ENCODE data around the gene SPNS2. TPM values are rescaled to one million over a fixed set of nuclear protein-coding genes. Genes with fewer than 3 reads are reported as not detected.

The SPNS2 gene
- total RNA-seq, 1 donor from 2014 or later, result not detected

DNA sequence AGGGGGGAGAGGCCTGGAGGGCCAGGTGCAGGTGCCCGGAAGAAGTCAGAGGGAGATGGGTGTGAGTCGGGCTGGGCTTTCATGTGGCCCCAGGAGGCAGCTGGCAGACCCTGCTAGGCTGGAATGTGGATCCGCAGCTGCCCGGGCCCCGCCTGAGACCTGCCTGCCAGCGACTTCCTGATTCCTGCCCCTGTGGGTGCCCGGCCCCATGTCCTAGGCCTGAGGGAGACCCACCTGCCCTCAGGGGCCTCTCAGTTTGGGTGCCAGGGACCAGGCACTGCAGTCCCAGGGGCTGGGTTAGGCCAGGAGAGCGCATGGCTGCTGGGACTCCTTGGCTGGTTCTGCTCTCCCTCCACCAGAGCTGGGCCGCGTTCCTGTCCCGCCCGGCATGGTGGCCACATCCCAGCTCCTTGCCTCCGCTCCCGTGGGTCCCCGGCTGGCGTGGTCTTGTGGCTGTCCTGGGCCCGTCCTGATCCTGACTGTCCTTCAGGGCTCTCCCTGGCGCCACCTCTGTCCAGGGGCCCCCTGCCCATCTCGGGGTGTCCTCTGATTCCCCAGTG lies 22.1 kb upstream of the SPNS2 start:
- no peak for TF ChIP-seq CTCF (IDR thresholded peaks at IDR 0.05)
- peaks cover 17% of the 10 kb centered on the region for H3K4me1 Mint-ChIP-seq (ENCODE audit: unreplicated experiment)
- H3K36me3 Mint-ChIP-seq (ENCODE audit: unreplicated experiment), result no peaks in the 10 kb centered on the region
- no peak for DNase-seq (ENCODE audit: extremely low spot score, unreplicated experiment)
- H3K9me3 Mint-ChIP-seq (ENCODE audit: unreplicated experiment), result no peaks in the 10 kb centered on the region
- H3K27me3 Mint-ChIP-seq (ENCODE audit: unreplicated experiment), result peaks cover 14% of the 10 kb centered on the region
- H3K27ac Mint-ChIP-seq (ENCODE audit: unreplicated experiment), result no peak overlapping the region
- H3K4me3 Mint-ChIP-seq (ENCODE audit: unreplicated experiment), result no peak overlapping the region

GRCh38 chr17:4477255-4477791 lies 21.4 kb upstream of the SPNS2 start:
- Mint-ChIP-seq H3K36me3 (ENCODE audit: unreplicated experiment) (no peaks in the 10 kb centered on the region), H3K27ac (ENCODE audit: unreplicated experiment) (no peak overlapping the region), H3K4me1 (ENCODE audit: unreplicated experiment) (peaks cover 17% of the 10 kb centered on the region), H3K9me3 (ENCODE audit: unreplicated experiment) (no peaks in the 10 kb centered on the region), H3K27me3 (ENCODE audit: unreplicated experiment) (peaks cover 7% of the 10 kb centered on the region), H3K4me3 (ENCODE audit: unreplicated experiment) (no peak overlapping the region)
- DNase-seq (ENCODE audit: extremely low spot score, unreplicated experiment), result no peak
- no peak for TF ChIP-seq CTCF (IDR thresholded peaks at IDR 0.05)

DNA sequence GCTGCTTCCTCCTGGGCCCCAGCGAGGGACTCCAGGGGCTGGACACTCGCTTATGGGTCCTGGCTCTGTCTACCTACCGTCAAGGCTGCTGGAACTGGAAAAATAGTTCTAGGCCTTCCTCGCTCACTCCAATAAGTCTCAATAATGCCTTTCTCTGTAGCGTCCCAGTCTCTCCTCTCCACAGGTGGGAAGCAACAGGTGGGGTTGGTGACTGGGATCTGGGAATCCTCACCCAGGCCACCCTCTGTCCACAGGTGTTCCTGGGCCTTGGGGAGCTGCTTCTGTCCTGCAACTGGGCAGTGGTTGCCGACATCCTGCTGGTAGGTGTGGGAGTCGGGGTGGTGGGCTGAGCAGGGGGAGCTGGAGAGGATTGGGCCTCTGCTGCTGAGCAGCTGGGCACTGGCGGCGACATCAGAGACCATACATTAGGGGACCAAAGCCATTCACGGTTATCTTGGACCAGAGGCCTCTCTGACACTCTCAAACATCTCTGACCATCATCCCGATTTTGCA lies 20.3 kb upstream of the SPNS2 start:
- H3K27me3 Mint-ChIP-seq (ENCODE audit: unreplicated experiment), result peaks cover 6% of the 10 kb centered on the region
- H3K36me3 Mint-ChIP-seq (ENCODE audit: unreplicated experiment), result no peaks in the 10 kb centered on the region
- H3K4me3 Mint-ChIP-seq (ENCODE audit: unreplicated experiment), result no peak overlapping the region
- no peak for TF ChIP-seq CTCF (IDR thresholded peaks at IDR 0.05)
- no peak for DNase-seq (ENCODE audit: extremely low spot score, unreplicated experiment)
- H3K27ac Mint-ChIP-seq (ENCODE audit: unreplicated experiment), result no peak overlapping the region
- H3K9me3 Mint-ChIP-seq (ENCODE audit: unreplicated experiment), result no peaks in the 10 kb centered on the region
- peaks cover 17% of the 10 kb centered on the region for H3K4me1 Mint-ChIP-seq (ENCODE audit: unreplicated experiment)

- no peak for DNase-seq (ENCODE audit: extremely low spot score, unreplicated experiment)
- no peak for TF ChIP-seq CTCF (IDR thresholded peaks at IDR 0.05)
- Mint-ChIP-seq H3K27me3 (ENCODE audit: unreplicated experiment) (peaks cover 6% of the 10 kb centered on the region), H3K4me1 (ENCODE audit: unreplicated experiment) (peaks cover 17% of the 10 kb centered on the region), H3K27ac (ENCODE audit: unreplicated experiment) (no peak overlapping the region), H3K4me3 (ENCODE audit: unreplicated experiment) (no peak overlapping the region), H3K9me3 (ENCODE audit: unreplicated experiment) (no peaks in the 10 kb centered on the region), H3K36me3 (ENCODE audit: unreplicated experiment) (no peaks in the 10 kb centered on the region)
These were observed 19.2 kb upstream of the SPNS2 start for GRCh38 chr17:4479340-4479981.

DNA sequence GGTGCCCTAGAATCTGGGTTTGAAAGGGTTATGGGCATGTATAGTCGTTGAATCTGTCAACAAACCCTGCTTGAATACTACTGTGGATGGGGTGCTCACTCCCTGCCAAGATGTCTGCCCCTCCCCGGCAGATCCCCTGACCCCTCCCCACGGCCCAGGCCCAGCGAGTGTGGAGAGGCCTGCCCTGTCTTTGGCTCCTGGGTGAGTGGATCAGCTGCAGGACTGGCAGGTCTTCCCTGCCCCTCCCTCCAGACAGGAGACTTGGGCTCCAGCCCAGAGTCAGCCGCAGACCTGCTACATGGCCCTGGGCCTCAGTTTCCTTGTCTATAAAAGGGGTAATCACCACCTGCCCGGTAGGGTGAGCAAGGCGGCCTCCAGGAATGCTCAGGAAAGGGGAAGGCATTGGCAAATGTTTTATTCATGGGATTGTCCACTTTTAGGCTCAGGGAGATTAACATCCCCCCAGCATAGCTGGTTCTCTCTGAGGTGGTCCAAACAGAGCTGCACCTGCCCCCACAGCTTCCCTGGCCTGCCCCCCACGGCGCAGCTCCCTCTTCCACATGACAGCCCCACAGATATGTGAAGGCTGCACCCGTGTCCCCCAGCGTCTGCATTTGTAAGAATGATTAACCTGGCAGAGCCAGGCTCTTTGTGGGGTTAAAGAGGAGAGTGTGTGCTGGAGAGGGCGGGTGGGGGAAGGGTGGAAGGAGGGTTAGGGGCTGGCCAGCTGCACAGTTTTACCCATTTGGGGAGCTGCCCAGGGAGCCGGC lies 18.5 kb upstream of the SPNS2 start:
- Mint-ChIP-seq H3K27ac (ENCODE audit: unreplicated experiment) (no peak overlapping the region), H3K36me3 (ENCODE audit: unreplicated experiment) (no peaks in the 10 kb centered on the region), H3K4me1 (ENCODE audit: unreplicated experiment) (peaks cover 13% of the 10 kb centered on the region), H3K9me3 (ENCODE audit: unreplicated experiment) (no peaks in the 10 kb centered on the region), H3K4me3 (ENCODE audit: unreplicated experiment) (no peak overlapping the region), H3K27me3 (ENCODE audit: unreplicated experiment) (peaks cover 6% of the 10 kb centered on the region)
- TF ChIP-seq CTCF (IDR thresholded peaks at IDR 0.05), result no peak
- no peak for DNase-seq (ENCODE audit: extremely low spot score, unreplicated experiment)

Data from osteocyte (in vitro differentiated cells).